Lower leg skin (tissue), 4 donors: Measurements from ENCODE around the gene SLC43A1. TPM values are rescaled to one million over a fixed set of nuclear protein-coding genes. Genes with fewer than 3 reads are reported as not detected.
"Not testable (repeated sequence)": the region's sequence is repeated elsewhere in the genome, so short reads cannot be mapped to it uniquely, and the experiment has no call there.

ENCODE experiments used
- DNase-seq, 2 donors: peaks; one replicate each; pipeline ENCODE4 v3.0.0-alpha.2; 2019; ENCODE audit warnings: low spot score in 2 of 2
- H3K4me3 ChIP-seq: fragments of 200-600 bp; sonication (generic); 2 replicates; pipeline ENCODE4 v1.5.1; 2017; ENCODE audit warnings: mild to moderate bottlenecking, low read depth; ENCODE audit not compliant: poor library complexity, severe bottlenecking
- POLR2A ChIP-seq, 2 donors: fragments of 450-650 bp; IDR thresholded peaks; one replicate each; pipeline ENCODE4 v1.6.1; 2016 to 2017; ENCODE audit warnings: antibody characterized with exemption in 2 of 2, mild to moderate bottlenecking in 1 of 2, moderate library complexity in 1 of 2
- WGBS, 2 donors: methylation state at CpG; one replicate each; pipeline ENCODE4 v1.1.5; 2018; 5-methylcytosine and 5-hydroxymethylcytosine counted together
- intact Hi-C: fragments of 100-400 bp; cut with DNase I; formaldehyde crosslinking; loops from one replicate; pipeline ENCODE4 v1.15.0; 2023; ENCODE audit warnings: low total_unique reads
- total RNA-seq, 4 donors: library from RNA; depleted of rRNA; stranded (reverse); fragments of >200 nt; gene quantifications; one replicate each; pipeline ENCODE4 v1.1.0, GENCODE V29; 2016
- TF ChIP-seq, protein P1 (sequence below), 3 donors: fragments of 450-650 bp; IDR thresholded peaks; one replicate each; pipeline ENCODE4 v1.5.1; 2016; ENCODE audit warnings: antibody characterized with exemption in 3 of 3, mild to moderate bottlenecking in 3 of 3, moderate library complexity in 2 of 3

Gene SLC43A1
- total RNA-seq, 4 donors from 2014 or later: 15.9 to 20.2 (median 18.3) TPM

DNA sequence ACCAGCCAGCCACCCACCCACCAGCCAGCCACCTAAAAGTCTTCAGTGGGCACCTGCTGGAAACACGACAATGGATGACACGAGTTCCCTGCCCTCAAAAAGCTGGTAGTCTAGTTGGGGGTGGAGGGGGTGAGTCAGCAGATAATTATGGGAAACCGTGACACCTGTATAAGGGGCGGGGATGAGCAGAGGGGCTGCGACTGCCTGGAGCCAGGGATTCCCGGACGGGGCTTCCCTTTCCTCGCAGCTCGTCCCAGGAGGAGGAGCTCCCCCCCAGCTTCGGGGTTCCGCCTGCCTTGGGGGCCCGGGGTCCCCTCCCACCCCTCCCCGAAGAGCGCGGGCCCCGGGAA lies 57.5 kb downstream of the SLC43A1 start:
- intact Hi-C loops: loop anchor here (5.0 to 10.0 kb wide), 2 partner anchors 69 to 113 kb away; no protein-coding TSS in a partner anchor
- WGBS, 2 donors: 2 to 3% methylated on average over 4 to 14 of the region's 16 CpGs
- TF ChIP-seq, protein P1, sequence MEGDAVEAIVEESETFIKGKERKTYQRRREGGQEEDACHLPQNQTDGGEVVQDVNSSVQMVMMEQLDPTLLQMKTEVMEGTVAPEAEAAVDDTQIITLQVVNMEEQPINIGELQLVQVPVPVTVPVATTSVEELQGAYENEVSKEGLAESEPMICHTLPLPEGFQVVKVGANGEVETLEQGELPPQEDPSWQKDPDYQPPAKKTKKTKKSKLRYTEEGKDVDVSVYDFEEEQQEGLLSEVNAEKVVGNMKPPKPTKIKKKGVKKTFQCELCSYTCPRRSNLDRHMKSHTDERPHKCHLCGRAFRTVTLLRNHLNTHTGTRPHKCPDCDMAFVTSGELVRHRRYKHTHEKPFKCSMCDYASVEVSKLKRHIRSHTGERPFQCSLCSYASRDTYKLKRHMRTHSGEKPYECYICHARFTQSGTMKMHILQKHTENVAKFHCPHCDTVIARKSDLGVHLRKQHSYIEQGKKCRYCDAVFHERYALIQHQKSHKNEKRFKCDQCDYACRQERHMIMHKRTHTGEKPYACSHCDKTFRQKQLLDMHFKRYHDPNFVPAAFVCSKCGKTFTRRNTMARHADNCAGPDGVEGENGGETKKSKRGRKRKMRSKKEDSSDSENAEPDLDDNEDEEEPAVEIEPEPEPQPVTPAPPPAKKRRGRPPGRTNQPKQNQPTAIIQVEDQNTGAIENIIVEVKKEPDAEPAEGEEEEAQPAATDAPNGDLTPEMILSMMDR (IDR thresholded peaks at IDR 0.05): no peak
- no peak for TF ChIP-seq POLR2A (IDR thresholded peaks at IDR 0.05)
- no peak for DNase-seq
- H3K4me3 ChIP-seq: no peak overlapping the region

DNA sequence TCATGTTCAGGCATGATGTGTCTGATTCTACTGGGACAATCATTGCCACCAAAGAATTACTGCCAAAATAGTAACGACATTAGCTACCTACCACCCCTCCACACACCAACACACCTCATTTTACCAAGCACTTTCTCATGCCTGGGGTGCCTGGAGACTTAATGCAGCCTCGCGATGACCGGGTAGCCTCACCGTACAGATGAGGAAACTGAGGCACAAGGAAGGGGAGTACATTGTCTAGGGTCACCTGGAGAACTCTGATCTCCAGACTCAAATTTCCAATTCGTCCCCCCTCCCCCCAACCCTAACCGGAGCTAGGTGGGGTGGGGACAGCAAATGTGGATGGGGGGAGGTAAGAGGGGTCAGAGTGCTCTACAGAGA lies 57.9 kb downstream of the SLC43A1 start:
- 7 to 8% methylated on average over 7 of the region's 7 CpGs for WGBS, 2 donors
- no peak for DNase-seq
- intact Hi-C loops: loop anchor here (5.0 to 10.0 kb wide), 2 partner anchors 70 to 113 kb away; no protein-coding TSS in a partner anchor
- H3K4me3 ChIP-seq: no peak overlapping the region
- no peak for TF ChIP-seq POLR2A (IDR thresholded peaks at IDR 0.05)
- TF ChIP-seq, protein P1 (IDR thresholded peaks at IDR 0.05): no peak

DNA sequence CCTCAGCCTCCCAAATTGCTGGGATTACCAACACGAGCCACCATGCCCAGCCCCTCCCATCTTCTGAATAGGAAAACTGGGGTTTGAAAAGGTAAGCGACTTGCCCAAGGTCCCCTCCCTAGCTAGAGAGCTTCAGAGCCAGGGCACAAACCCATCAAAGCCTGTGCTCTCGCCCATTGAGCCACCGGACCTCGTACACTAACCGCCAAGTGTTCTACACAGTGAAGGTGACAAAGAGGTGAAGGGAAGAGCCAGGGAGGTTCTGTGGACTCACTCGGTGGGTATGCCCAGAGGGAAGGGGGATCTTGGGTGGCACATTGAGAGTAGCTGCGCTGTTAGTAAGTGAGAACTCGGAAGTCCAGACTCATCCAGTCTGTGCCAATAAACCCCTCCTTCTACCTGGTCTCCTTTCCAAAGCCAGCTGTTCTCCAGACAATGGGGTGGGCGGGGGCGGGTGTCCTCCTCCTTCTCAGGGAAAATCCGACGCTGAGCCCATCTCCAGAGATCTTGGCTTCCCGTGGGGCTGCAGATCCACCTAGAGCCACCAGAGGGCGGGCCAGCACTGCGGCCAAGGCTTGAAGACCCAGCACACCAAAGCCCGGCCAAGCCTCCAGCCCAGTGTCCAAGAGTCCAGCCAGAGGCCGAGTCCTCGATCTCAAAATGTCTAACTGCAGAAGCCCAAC lies 58.4 kb downstream of the SLC43A1 start:
- peak; percentile 86 to 98 for DNase-seq
- H3K4me3 ChIP-seq: no peak overlapping the region
- 11 to 18% methylated on average over 12 to 18 of the region's 19 CpGs for WGBS, 2 donors
- intact Hi-C loops: loop anchor here (5.0 to 10.0 kb wide), 2 partner anchors 70 to 112 kb away; no protein-coding TSS in a partner anchor
- TF ChIP-seq POLR2A (IDR thresholded peaks at IDR 0.05): no peak
- TF ChIP-seq, protein P1 (IDR thresholded peaks at IDR 0.05): peak in 1 of 3 donors; percentile 68

DNA sequence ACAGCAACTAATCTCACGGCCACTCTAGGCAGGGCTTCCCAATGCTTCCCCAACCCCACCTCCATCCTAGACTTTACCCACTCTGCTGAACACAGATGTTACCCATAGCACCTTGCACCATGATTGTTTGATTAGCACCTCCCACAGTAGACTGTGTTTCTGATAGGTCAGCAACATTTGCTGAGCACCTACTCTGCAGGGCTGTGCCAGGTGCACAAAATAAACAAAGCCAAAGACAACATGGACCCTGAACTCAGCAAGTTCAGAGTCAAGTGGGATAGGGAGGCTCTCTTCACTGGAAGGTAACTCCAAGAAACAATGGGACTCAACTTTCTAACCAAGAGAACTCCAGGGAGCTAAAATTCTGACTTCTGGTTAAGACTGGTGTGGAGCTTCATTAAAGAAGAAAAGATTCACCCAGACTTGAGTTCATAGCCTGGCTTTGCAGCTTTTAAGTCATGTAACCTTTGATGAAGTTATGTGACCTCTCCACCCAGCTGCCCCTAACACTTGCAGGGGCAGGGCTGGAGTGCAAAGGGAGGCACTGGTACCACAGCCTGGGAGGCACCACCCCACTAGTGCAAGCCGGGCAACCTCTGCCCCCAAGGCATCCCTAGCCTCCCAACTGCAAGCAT lies 61.8 kb downstream of the SLC43A1 start:
- no peak for TF ChIP-seq POLR2A (IDR thresholded peaks at IDR 0.05)
- TF ChIP-seq, protein P1 (IDR thresholded peaks at IDR 0.05): no peak
- 80 to 97% methylated on average over 2 of the region's 2 CpGs for WGBS, 2 donors
- DNase-seq: no peak
- H3K4me3 ChIP-seq: no peak overlapping the region
- intact Hi-C loops: loop anchor here (10.0 kb wide), 1 partner anchor 109 kb away; no protein-coding TSS in a partner anchor

DNA sequence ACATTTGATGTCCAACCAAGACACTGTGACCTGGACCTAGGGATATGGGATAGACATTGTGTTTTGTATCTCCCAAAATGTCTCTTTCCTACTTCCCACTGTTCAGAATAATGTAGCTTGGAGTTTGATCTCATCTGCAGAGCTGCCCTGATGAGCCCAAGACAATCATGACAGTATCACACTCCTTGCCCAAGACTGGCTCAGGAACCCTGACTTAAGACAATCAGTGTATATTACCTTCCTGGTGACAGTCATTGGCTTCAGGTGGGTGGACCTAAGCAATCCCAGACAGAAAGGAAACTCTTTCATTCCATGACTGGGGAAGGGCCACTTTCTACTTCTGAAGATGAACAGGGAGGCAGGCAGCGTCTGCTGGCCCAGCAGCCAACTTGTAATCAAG lies 69.4 kb downstream of the SLC43A1 start:
- no peak overlapping the region for H3K4me3 ChIP-seq
- 91 to 100% methylated on average over 1 of the region's 1 CpG for WGBS, 2 donors
- no peak for DNase-seq
- no peak for TF ChIP-seq POLR2A (IDR thresholded peaks at IDR 0.05)
- TF ChIP-seq, protein P1 (IDR thresholded peaks at IDR 0.05): no peak
- intact Hi-C loops: no loop called here

DNA sequence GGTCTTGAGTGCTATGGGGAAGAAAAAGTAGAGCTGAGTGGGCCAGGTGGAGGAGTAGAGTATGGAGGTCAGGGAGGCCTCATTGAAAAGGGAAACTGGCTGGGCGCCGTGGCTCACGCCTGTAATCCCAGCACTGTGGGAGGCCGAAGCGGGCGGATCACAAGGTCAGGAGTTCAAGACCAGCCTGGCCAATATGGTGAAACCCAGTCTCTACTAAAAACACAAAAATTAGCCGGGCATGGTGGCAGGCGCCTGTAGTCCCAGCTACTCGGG lies 70.4 kb downstream of the SLC43A1 start:
- WGBS, 2 donors: 73 to 92% methylated on average over 9 of the region's 9 CpGs

More for the DNA sequence above, 70.4 kb downstream of the SLC43A1 start:
- DNase-seq, intact Hi-C loops, H3K4me3 ChIP-seq: not testable (repeated sequence)
